ENCODE data around the gene HRH2. TPM values are rescaled to one million over a fixed set of nuclear protein-coding genes. Genes with fewer than 3 reads are reported as not detected.
"Not testable (repeated sequence)": the region's sequence is repeated elsewhere in the genome, so short reads cannot be mapped to it uniquely, and the experiment has no call there.

The HRH2 gene
- total RNA-seq, 1 experiment from 2014 or later: not detected

DNA sequence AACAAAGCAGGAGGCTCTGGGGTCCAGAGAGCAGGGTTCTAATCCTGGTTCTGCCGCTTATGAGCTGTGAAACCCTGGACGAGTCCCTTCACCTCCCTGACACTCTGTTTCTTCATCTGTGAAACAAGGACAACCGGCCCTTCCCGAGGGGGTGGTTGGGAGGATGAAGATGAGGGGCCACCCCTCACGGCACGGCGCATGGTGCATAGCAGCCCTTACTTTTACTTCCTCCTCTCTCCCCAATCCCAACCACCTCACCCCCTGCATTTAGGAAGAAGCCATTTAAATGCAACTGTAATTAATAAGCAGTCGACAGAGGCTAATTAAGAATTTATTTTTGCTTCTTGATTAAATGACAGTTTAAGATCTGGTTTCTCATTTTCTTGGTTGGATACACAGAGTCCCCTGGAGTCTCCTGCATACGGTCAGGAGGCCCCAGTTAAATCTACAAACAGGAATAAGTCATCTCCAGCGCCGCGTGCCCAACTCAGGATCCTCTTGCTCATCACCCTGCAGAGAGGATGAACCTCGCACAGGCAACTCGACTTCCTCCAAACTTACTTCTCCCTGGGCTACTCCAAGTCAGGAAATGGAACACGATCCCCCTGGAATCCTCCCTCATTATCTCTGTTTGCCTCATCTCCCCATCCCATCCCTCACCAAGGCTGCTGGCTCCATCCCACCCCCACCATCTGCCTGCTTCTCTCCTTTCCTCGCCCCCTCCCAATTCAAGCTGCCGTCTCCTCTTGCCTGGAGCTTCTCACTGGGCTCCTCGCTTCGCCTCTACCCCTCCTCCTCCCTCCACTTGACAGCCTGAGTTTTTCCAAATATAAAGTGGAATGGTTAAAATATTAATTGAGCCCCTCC lies 95.9 kb downstream of the HRH2 start:
- no peaks in the 10 kb centered on the region for H3K9me3 ChIP-seq (replicated peaks)
- 0 out of 2 replicates have a peak, but pooled peaks cover 4% of the 10 kb centered on the region for H3K27me3 ChIP-seq
- no peaks in the 10 kb centered on the region for H3K36me3 ChIP-seq
- DNase-seq: no peak
- H3K4me1 ChIP-seq: no peaks in the 10 kb centered on the region
- no peak overlapping the region for H3K4me3 ChIP-seq
- H3K27ac ChIP-seq: no peak overlapping the region

DNA sequence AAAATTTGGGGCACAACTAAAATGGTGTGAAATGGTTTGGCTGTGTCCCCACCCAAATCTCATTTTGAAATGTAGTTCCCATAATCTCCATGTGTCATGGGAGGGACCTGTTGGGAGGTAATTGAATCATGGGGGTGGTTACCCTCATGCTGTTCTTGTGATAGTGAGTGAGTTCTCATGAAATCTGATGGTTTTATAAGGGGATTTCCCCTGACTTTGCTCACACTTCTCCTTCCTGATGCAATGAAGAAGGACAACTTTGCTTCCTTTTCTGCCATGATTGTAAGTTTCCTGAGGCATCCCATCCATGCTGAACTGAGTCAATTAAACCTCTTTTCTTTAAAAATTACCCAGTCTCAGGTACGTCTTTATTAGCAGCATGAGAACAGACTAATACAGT lies 102.1 kb downstream of the HRH2 start:
- not testable (repeated sequence) for H3K4me1 ChIP-seq; H3K9me3 ChIP-seq (replicated peaks); H3K27ac ChIP-seq; H3K27me3 ChIP-seq; H3K4me3 ChIP-seq; DNase-seq; H3K36me3 ChIP-seq

Other genes starting within 250 kb of the HRH2 start
- not detected in 2 replicates for gene DRD1, start 213.9 kb upstream of the HRH2 start, total RNA-seq (2014; rRNA removed; shearing (Covaris generic))
- gene SFXN1, start 179.5 kb upstream of the HRH2 start, total RNA-seq (2014; rRNA removed; shearing (Covaris generic)): 181 and 187 TPM in 2 replicates
- not detected in 2 replicates for gene CPLX2, start 213.5 kb downstream of the HRH2 start, total RNA-seq (2014; rRNA removed; shearing (Covaris generic))